ENCODE results near the gene COL23A1. TPM values are rescaled to one million over a fixed set of nuclear protein-coding genes. Genes with fewer than 3 reads are reported as not detected.

COL23A1 gene
- total and polyA plus RNA-seq, 8 donors: 0.06 to 0.68 (median 0.33) TPM; not detected in 2

DNA sequence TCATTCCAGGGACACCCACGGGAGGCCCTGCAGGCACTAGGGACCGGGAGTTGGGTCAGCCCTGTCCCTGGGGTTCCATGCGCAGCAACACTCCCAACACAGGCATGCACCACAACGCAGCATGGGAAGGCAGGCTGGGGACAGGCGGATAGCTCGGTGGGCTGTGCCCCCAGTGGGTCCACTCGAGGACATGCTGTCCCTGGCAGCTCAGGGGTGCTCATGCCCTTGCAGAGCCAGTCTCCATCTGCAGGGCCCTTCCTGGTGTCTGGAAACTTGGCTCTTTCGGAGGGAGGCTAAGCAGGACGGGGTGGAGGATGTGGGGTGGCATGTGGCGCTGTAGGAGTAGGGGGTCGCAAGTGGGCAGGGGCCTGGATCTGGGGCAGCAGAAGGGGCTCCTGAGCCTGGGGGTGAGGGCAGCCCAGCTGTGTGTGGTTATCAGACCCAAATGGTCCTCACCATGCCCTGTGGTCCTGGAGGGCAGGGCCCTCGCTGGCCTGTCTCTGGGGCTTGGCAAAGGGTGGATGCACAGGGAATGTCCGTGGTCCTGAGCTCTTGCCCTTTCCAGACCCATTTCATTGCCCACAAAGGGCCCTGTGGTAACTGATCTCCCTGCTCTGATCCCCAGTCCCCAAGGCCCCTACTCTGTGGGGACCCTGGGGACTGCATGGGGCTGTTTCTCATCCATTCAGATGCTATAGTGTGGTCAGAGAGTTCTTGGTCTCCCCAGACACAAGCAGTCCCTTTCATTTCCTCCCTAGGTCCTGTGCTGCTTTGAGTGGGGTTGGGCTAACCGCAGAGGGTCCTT is 267.3 kb downstream of the COL23A1 start:
- WGBS, 2 donors: 70 to 78% methylated on average over 14 of the region's 14 CpGs
- Histone ChIP-seq H3K4me1 (no peaks in the 10 kb centered on the region), H3K27ac (no peak overlapping the region)

GRCh38 chr5:178320281-178320855 is 269.8 kb downstream of the COL23A1 start:
- H3K9me3 ChIP-seq: no peaks in the 10 kb centered on the region
- no peak overlapping the region for H3K4me3 ChIP-seq
- WGBS, 2 donors: 63 to 76% methylated on average over 18 of the region's 18 CpGs
- FAIRE-seq (no peak), ATAC-seq (no peak), DNase-seq (peak in 1 of 6 donors; percentile 49)
- TF ChIP-seq, protein P1, sequence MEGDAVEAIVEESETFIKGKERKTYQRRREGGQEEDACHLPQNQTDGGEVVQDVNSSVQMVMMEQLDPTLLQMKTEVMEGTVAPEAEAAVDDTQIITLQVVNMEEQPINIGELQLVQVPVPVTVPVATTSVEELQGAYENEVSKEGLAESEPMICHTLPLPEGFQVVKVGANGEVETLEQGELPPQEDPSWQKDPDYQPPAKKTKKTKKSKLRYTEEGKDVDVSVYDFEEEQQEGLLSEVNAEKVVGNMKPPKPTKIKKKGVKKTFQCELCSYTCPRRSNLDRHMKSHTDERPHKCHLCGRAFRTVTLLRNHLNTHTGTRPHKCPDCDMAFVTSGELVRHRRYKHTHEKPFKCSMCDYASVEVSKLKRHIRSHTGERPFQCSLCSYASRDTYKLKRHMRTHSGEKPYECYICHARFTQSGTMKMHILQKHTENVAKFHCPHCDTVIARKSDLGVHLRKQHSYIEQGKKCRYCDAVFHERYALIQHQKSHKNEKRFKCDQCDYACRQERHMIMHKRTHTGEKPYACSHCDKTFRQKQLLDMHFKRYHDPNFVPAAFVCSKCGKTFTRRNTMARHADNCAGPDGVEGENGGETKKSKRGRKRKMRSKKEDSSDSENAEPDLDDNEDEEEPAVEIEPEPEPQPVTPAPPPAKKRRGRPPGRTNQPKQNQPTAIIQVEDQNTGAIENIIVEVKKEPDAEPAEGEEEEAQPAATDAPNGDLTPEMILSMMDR (IDR thresholded peaks at IDR 0.05): no peak
- no peak overlapping the region for H3K27ac ChIP-seq
- no peaks in the 10 kb centered on the region for H3K36me3 ChIP-seq
- intact Hi-C loops (cut with DNase I): no loop called here
- H3K27me3 ChIP-seq: no peaks in the 10 kb centered on the region
- no peaks in the 10 kb centered on the region for H3K4me1 ChIP-seq

More for the DNA sequence above, 267.3 kb downstream of the COL23A1 start:
- Histone ChIP-seq H3K4me3 (no peak overlapping the region), H3K36me3 (no peaks in the 10 kb centered on the region), H3K9me3 (no peaks in the 10 kb centered on the region), H3K27me3 (no peaks in the 10 kb centered on the region)
- ATAC-seq: no peak
- TF ChIP-seq, protein P1 (IDR thresholded peaks at IDR 0.05): no peak
- peak in 1 of 6 donors; percentile 43 for DNase-seq
- no peak for FAIRE-seq
- intact Hi-C loops (cut with DNase I): no loop called here

- H3K4me3 ChIP-seq: no peak overlapping the region
- TF ChIP-seq, protein P1 (IDR thresholded peaks at IDR 0.05): no peak
- no peaks in the 10 kb centered on the region for H3K4me1 ChIP-seq
- no peaks in the 10 kb centered on the region for H3K27me3 ChIP-seq
- peak in 1 of 6 donors; percentile 44 for DNase-seq
- intact Hi-C loops (cut with DNase I): no loop called here
- 77 to 86% methylated on average over 20 of the region's 20 CpGs for WGBS, 2 donors
- H3K9me3 ChIP-seq: no peaks in the 10 kb centered on the region
- no peak overlapping the region for H3K27ac ChIP-seq
- no peaks in the 10 kb centered on the region for H3K36me3 ChIP-seq
- FAIRE-seq: no peak
- ATAC-seq: no peak
Measured at GRCh38 chr5:178319541-178320041, 270.6 kb downstream of the COL23A1 start.

DNA sequence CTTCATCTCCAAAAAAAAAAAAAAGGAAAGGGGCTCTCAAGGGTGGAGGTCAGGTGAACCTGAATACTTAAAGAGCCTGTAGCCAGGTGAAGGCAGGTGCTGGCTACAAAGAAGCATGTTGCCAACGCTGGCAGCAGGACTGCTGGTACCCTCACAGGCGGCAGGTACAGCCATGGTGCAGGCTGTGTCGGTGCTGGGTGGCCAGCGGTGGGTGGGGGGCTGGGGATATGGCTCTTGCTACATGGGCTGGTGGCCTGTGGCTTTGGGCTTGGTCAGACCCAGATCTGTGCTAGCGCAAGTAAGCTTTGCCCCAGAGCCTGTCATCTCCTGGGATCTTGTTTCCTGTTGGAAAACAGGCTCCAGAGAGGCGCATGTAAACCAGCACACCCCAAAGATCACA is 271.3 kb downstream of the COL23A1 start:
- no peak for ATAC-seq
- no peak for FAIRE-seq
- no peaks in the 10 kb centered on the region for H3K9me3 ChIP-seq
- DNase-seq: peak in 1 of 6 donors; percentile 22
- no peak overlapping the region for H3K4me3 ChIP-seq
- WGBS, 2 donors: 83 to 92% methylated on average over 6 of the region's 6 CpGs
- no peak overlapping the region for H3K27ac ChIP-seq
- no peaks in the 10 kb centered on the region for H3K4me1 ChIP-seq
- no peaks in the 10 kb centered on the region for H3K36me3 ChIP-seq
- TF ChIP-seq, protein P1 (IDR thresholded peaks at IDR 0.05): no peak
- no peaks in the 10 kb centered on the region for H3K27me3 ChIP-seq
- intact Hi-C loops (cut with DNase I): no loop called here
